Cardiac fibroblast (primary cell): Measurements from ENCODE around the gene PTPRD.
"Not testable (repeated sequence)": the region's sequence is repeated elsewhere in the genome, so short reads cannot be mapped to it uniquely, and the experiment has no call there.

Experiments used
- DNase-seq, 2 donors: peaks; one replicate each; pipeline versions ENCODE4 v3.0.0 to v3.0.0-alpha.2; 2010; ENCODE audit warnings: low read depth in 2 of 2
- H3K4me3 ChIP-seq, 2 donors: replicated peaks in 1 of 2; 1 replicate in 1 of 2; 2 replicates in 1 of 2; pipeline ENCODE4 v1.5.1; 2011; ENCODE audit warnings: low read depth in 2 of 2, low read length in 2 of 2, mild to moderate bottlenecking in 2 of 2, moderate library complexity in 1 of 2
- CTCF ChIP-seq: IDR thresholded peaks from one replicate; pipeline ENCODE4 v1.5.1; 2011; ENCODE audit warnings: low read depth, mild to moderate bottlenecking, low read length, inconsistent platforms

PTPRD gene

GRCh38 chr9:9002826-9003583 is 1609.8 kb downstream of the PTPRD start:
- no peak overlapping the region for H3K4me3 ChIP-seq
- peak in 1 of 2 donors; percentile 2 for DNase-seq
- TF ChIP-seq CTCF, result no peak

GRCh38 chr9:8980496-8981013 is 1632.2 kb downstream of the PTPRD start:
- TF ChIP-seq CTCF, result no peak
- no peak overlapping the region for H3K4me3 ChIP-seq
- DNase-seq, result no peak

GRCh38 chr9:8978334-8978733 is 1634.5 kb downstream of the PTPRD start:
- DNase-seq, result no peak
- no peak overlapping the region for H3K4me3 ChIP-seq
- no peak for TF ChIP-seq CTCF

GRCh38 chr9:8968350-8968749 is 1644.5 kb downstream of the PTPRD start:
- not testable (repeated sequence) for H3K4me3 ChIP-seq, DNase-seq

- TF ChIP-seq CTCF, result no peak
- DNase-seq, result no peak
- H3K4me3 ChIP-seq, result no peak overlapping the region
Observed at GRCh38 chr9:8963885-8964284, 1648.9 kb downstream of the PTPRD start.

GRCh38 chr9:8962084-8962483 is 1650.7 kb downstream of the PTPRD start:
- no peak for TF ChIP-seq CTCF
- H3K4me3 ChIP-seq, result no peak overlapping the region
- no peak for DNase-seq

- TF ChIP-seq CTCF, result no peak
- H3K4me3 ChIP-seq, result no peak overlapping the region
- DNase-seq, result no peak
Observed at GRCh38 chr9:8961186-8961851, 1651.5 kb downstream of the PTPRD start.
